Dendritic cell treated with granulocyte-macrophage colony-stimulating factor and Interleukin-4, amounts not matched to agents 40 ng/mL and 50 ng/mL, for 4 days (primary cell): Measurements from ENCODE around the gene BRCC3.
A peak's percentile ranks its signal among the peaks of the same experiment; 100 is the strongest.

Experiments used
- H3K27ac Mint-ChIP-seq: one replicate; pipeline ENCODE4 v1.8.0; 2022; ENCODE audit warnings: mild to moderate bottlenecking, mixed read lengths
- H3K27me3 Mint-ChIP-seq: one replicate; pipeline ENCODE4 v1.8.0; 2022; ENCODE audit warnings: mild to moderate bottlenecking, mixed read lengths
- H3K36me3 Mint-ChIP-seq: one replicate; pipeline ENCODE4 v1.8.0; 2022; ENCODE audit warnings: low read depth, mixed read lengths
- H3K4me1 Mint-ChIP-seq: one replicate; pipeline ENCODE4 v1.8.0; 2022; ENCODE audit warnings: low read depth, mixed read lengths
- H3K4me3 Mint-ChIP-seq: one replicate; pipeline ENCODE4 v1.8.0; 2022; ENCODE audit warnings: mild to moderate bottlenecking, moderate library complexity, mixed read lengths
- H3K9me3 Mint-ChIP-seq: one replicate; pipeline ENCODE4 v1.8.0; 2022; ENCODE audit warnings: mixed read lengths
- intact Hi-C: fragments of 100-400 bp; cut with micrococcal nuclease; formaldehyde crosslinking; loops from one replicate; pipeline ENCODE4 v1.15.0; 2022

BRCC3 gene

GRCh38 chrX:155071694-155072280, 479 bp downstream of the BRCC3 start:
- H3K4me1 Mint-ChIP-seq: peaks cover 44% of the 10 kb centered on the region
- peak overlapping the region; percentile 97 for H3K27ac Mint-ChIP-seq
- no peaks in the 10 kb centered on the region for H3K27me3 Mint-ChIP-seq

GRCh38 chrX:155086202-155086840, 15.0 kb downstream of the BRCC3 start:
- intact Hi-C loops: no loop called here
- Mint-ChIP-seq H3K4me1 (peaks cover 15% of the 10 kb centered on the region), H3K36me3 (peaks cover 74% of the 10 kb centered on the region), H3K27ac (no peak overlapping the region), H3K27me3 (no peaks in the 10 kb centered on the region), H3K9me3 (no peaks in the 10 kb centered on the region), H3K4me3 (no peak overlapping the region)

More at GRCh38 chrX:155071694-155072280, 479 bp downstream of the BRCC3 start:
- H3K36me3 Mint-ChIP-seq: peaks cover 48% of the 10 kb centered on the region
- intact Hi-C loops: no loop called here
- no peaks in the 10 kb centered on the region for H3K9me3 Mint-ChIP-seq
- H3K4me3 Mint-ChIP-seq: peak overlapping the region; percentile 86

GRCh38 chrX:155086961-155087735, 15.8 kb downstream of the BRCC3 start:
- H3K27me3 Mint-ChIP-seq: no peaks in the 10 kb centered on the region
- no peaks in the 10 kb centered on the region for H3K9me3 Mint-ChIP-seq
- H3K4me3 Mint-ChIP-seq: no peak overlapping the region
- no peak overlapping the region for H3K27ac Mint-ChIP-seq
- intact Hi-C loops: no loop called here
- H3K36me3 Mint-ChIP-seq: peaks cover 74% of the 10 kb centered on the region
- H3K4me1 Mint-ChIP-seq: peaks cover 15% of the 10 kb centered on the region

GRCh38 chrX:155094468-155095061, 23.3 kb downstream of the BRCC3 start:
- H3K27ac Mint-ChIP-seq: no peak overlapping the region
- no peaks in the 10 kb centered on the region for H3K9me3 Mint-ChIP-seq
- no peaks in the 10 kb centered on the region for H3K4me1 Mint-ChIP-seq
- H3K36me3 Mint-ChIP-seq: peaks cover 69% of the 10 kb centered on the region
- H3K4me3 Mint-ChIP-seq: no peak overlapping the region
- intact Hi-C loops: loop anchor here (5.0 kb wide), 1 partner anchor 728 kb away; no protein-coding TSS in a partner anchor
- no peaks in the 10 kb centered on the region for H3K27me3 Mint-ChIP-seq

GRCh38 chrX:155105919-155106318, 34.6 kb downstream of the BRCC3 start:
- H3K9me3 Mint-ChIP-seq: no peaks in the 10 kb centered on the region
- no peaks in the 10 kb centered on the region for H3K27me3 Mint-ChIP-seq
- no peak overlapping the region for H3K4me3 Mint-ChIP-seq
- peaks cover 46% of the 10 kb centered on the region for H3K36me3 Mint-ChIP-seq
- intact Hi-C loops: loop anchor here (10.0 kb wide), 1 partner anchor 119 kb away; no protein-coding TSS in a partner anchor
- no peaks in the 10 kb centered on the region for H3K4me1 Mint-ChIP-seq
- H3K27ac Mint-ChIP-seq: no peak overlapping the region

- intact Hi-C loops: loop anchor here (10.0 kb wide), 1 partner anchor 116 kb away; no protein-coding TSS in a partner anchor
- no peak overlapping the region for H3K4me3 Mint-ChIP-seq
- no peaks in the 10 kb centered on the region for H3K9me3 Mint-ChIP-seq
- no peaks in the 10 kb centered on the region for H3K4me1 Mint-ChIP-seq
- no peaks in the 10 kb centered on the region for H3K27me3 Mint-ChIP-seq
- peaks cover 49% of the 10 kb centered on the region for H3K36me3 Mint-ChIP-seq
- H3K27ac Mint-ChIP-seq: no peak overlapping the region
Observed at GRCh38 chrX:155108427-155108826, 37.1 kb downstream of the BRCC3 start.

GRCh38 chrX:155112171-155112570, 40.9 kb downstream of the BRCC3 start:
- Mint-ChIP-seq H3K27me3 (no peaks in the 10 kb centered on the region), H3K4me1 (no peaks in the 10 kb centered on the region), H3K4me3 (no peak overlapping the region), H3K27ac (no peak overlapping the region), H3K36me3 (peaks cover 45% of the 10 kb centered on the region), H3K9me3 (no peaks in the 10 kb centered on the region)
- intact Hi-C loops: no loop called here

GRCh38 chrX:155113097-155113496, 41.8 kb downstream of the BRCC3 start:
- Mint-ChIP-seq H3K4me3 (no peak overlapping the region), H3K4me1 (no peaks in the 10 kb centered on the region), H3K27ac (no peak overlapping the region), H3K27me3 (no peaks in the 10 kb centered on the region), H3K36me3 (peaks cover 39% of the 10 kb centered on the region), H3K9me3 (no peaks in the 10 kb centered on the region)
- intact Hi-C loops: no loop called here

- H3K27ac Mint-ChIP-seq: no peak overlapping the region
- H3K27me3 Mint-ChIP-seq: no peaks in the 10 kb centered on the region
- intact Hi-C loops: no loop called here
- no peaks in the 10 kb centered on the region for H3K9me3 Mint-ChIP-seq
- peaks cover 52% of the 10 kb centered on the region for H3K36me3 Mint-ChIP-seq
- H3K4me3 Mint-ChIP-seq: no peak overlapping the region
- H3K4me1 Mint-ChIP-seq: no peaks in the 10 kb centered on the region
Observed at GRCh38 chrX:155115174-155115819, 44.0 kb downstream of the BRCC3 start.

GRCh38 chrX:155127465-155127864, 56.2 kb downstream of the BRCC3 start:
- Mint-ChIP-seq H3K27me3 (no peaks in the 10 kb centered on the region), H3K27ac (no peak overlapping the region), H3K9me3 (peaks cover 11% of the 10 kb centered on the region), H3K4me3 (no peak overlapping the region), H3K4me1 (no peaks in the 10 kb centered on the region), H3K36me3 (peaks cover 35% of the 10 kb centered on the region)
- intact Hi-C loops: no loop called here

GRCh38 chrX:155127940-155128339, 56.6 kb downstream of the BRCC3 start:
- H3K36me3 Mint-ChIP-seq: peaks cover 30% of the 10 kb centered on the region
- H3K4me1 Mint-ChIP-seq: no peaks in the 10 kb centered on the region
- H3K27ac Mint-ChIP-seq: no peak overlapping the region
- H3K27me3 Mint-ChIP-seq: no peaks in the 10 kb centered on the region
- H3K4me3 Mint-ChIP-seq: no peak overlapping the region
- H3K9me3 Mint-ChIP-seq: peaks cover 11% of the 10 kb centered on the region
- intact Hi-C loops: no loop called here

GRCh38 chrX:155132110-155132509, 60.8 kb downstream of the BRCC3 start:
- no peaks in the 10 kb centered on the region for H3K36me3 Mint-ChIP-seq
- no peak overlapping the region for H3K27ac Mint-ChIP-seq
- no peak overlapping the region for H3K4me3 Mint-ChIP-seq
- intact Hi-C loops: no loop called here
- no peaks in the 10 kb centered on the region for H3K27me3 Mint-ChIP-seq
- H3K9me3 Mint-ChIP-seq: no peaks in the 10 kb centered on the region
- no peaks in the 10 kb centered on the region for H3K4me1 Mint-ChIP-seq

GRCh38 chrX:155134255-155134654, 62.9 kb downstream of the BRCC3 start:
- no peaks in the 10 kb centered on the region for H3K4me1 Mint-ChIP-seq
- no peaks in the 10 kb centered on the region for H3K9me3 Mint-ChIP-seq
- no peak overlapping the region for H3K27ac Mint-ChIP-seq
- intact Hi-C loops: no loop called here
- no peak overlapping the region for H3K4me3 Mint-ChIP-seq
- no peaks in the 10 kb centered on the region for H3K36me3 Mint-ChIP-seq
- no peaks in the 10 kb centered on the region for H3K27me3 Mint-ChIP-seq
